OCI-LY7 (cell line): ENCODE data around the gene ANO3.

Experiments
- CTCF ChIP-seq: fragments of 200-600 bp; sonication (generic); conservative IDR thresholded peaks from 2 replicates; pipeline ENCODE4 v1.5.1; 2014; ENCODE audit warnings: mild to moderate bottlenecking, antibody characterized with exemption, low read length, moderate library complexity, mixed read lengths
- EZH2phosphoT487 ChIP-seq: fragments of 200-600 bp; sonication (generic); IDR thresholded peaks from 2 replicates; pipeline ENCODE4 v1.6.1; 2018; ENCODE audit warnings: low read depth, borderline replicate concordance, mild to moderate bottlenecking, mixed run types, antibody characterized with exemption, low read length, moderate library complexity, mixed read lengths

GRCh38 chr11:26519469-26519868, 187.5 kb downstream of the ANO3 start:
- TF ChIP-seq CTCF, result no peak
- no peak for TF ChIP-seq EZH2phosphoT487
